ENCODE data around the gene F10.

The F10 gene

DNA sequence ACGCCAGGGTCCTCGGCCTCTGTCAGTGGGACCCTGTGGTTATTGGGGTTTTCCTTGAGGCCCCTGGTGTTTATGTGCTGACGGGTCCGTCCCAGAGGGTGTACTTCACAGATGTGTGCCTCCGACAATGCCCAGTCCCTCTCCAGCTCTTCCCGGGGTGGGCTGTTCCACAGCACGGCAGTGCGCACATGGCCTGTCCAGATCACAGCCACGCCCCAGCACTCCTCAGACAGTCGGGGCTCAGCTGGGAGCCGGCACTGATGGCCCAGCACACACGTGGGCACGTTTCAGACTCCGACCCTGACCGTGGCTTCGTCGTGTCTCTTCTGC is 33.9 kb upstream of the F10 start:
- no peaks in the 10 kb centered on the region for H3K27me3 ChIP-seq (ENCODE audit: insufficient read depth, low read depth, severe bottlenecking)
- DNase-seq: no peak
- no peak overlapping the region for H3K4me3 ChIP-seq (ENCODE audit: low read depth, low read length)
- no peak overlapping the region for H3K27ac ChIP-seq
- H3K36me3 ChIP-seq: peaks cover 67% of the 10 kb centered on the region
- TF ChIP-seq CTCF (IDR thresholded peaks at IDR 0.05; ENCODE audit: low read depth, low read length): no peak
- H3K9me3 ChIP-seq (ENCODE audit: severe bottlenecking): no peaks in the 10 kb centered on the region

- Histone ChIP-seq H3K36me3 (peaks cover 60% of the 10 kb centered on the region), H3K4me3 (ENCODE audit: low read depth, low read length) (no peak overlapping the region), H3K27ac (no peak overlapping the region), H3K9me3 (ENCODE audit: severe bottlenecking) (no peaks in the 10 kb centered on the region), H3K27me3 (ENCODE audit: insufficient read depth, low read depth, severe bottlenecking) (no peaks in the 10 kb centered on the region)
- TF ChIP-seq CTCF (IDR thresholded peaks at IDR 0.05; ENCODE audit: low read depth, low read length): no peak
- DNase-seq: no peak
Measured at GRCh38 chr13:113089693-113090414, 32.7 kb upstream of the F10 start.

GRCh38 chr13:113090415-113090770 is 32.2 kb upstream of the F10 start:
- H3K36me3 ChIP-seq: peaks cover 55% of the 10 kb centered on the region
- no peak overlapping the region for H3K27ac ChIP-seq
- H3K9me3 ChIP-seq (ENCODE audit: severe bottlenecking): no peaks in the 10 kb centered on the region
- no peak for TF ChIP-seq CTCF (IDR thresholded peaks at IDR 0.05; ENCODE audit: low read depth, low read length)
- no peak for DNase-seq
- H3K27me3 ChIP-seq (ENCODE audit: insufficient read depth, low read depth, severe bottlenecking): no peaks in the 10 kb centered on the region
- H3K4me3 ChIP-seq (ENCODE audit: low read depth, low read length): no peak overlapping the region

DNA sequence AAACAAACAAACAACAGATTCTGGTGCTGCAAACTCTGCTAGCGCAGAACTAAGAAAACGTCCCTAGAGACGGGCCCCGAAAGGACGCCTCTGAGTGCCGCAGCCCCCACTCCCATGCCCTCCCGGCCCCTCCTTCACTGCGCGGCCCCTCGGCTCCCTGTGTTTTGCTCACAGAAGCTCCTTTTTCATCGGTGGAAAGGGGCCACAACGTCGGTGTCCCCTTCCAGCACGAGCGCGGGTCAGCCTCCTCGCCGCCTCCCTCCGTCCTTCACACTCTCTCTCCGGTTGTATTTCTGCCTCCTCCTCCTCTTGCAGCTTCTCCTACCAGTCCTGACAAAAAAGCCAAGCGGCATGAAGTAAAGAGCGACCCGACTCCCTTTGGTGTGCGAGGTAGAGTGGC is 31.8 kb upstream of the F10 start:
- no peak overlapping the region for H3K4me3 ChIP-seq (ENCODE audit: low read depth, low read length)
- no peaks in the 10 kb centered on the region for H3K27me3 ChIP-seq (ENCODE audit: insufficient read depth, low read depth, severe bottlenecking)
- H3K27ac ChIP-seq: no peak overlapping the region
- no peak for TF ChIP-seq CTCF (IDR thresholded peaks at IDR 0.05; ENCODE audit: low read depth, low read length)
- DNase-seq: no peak
- no peaks in the 10 kb centered on the region for H3K9me3 ChIP-seq (ENCODE audit: severe bottlenecking)
- H3K36me3 ChIP-seq: peaks cover 55% of the 10 kb centered on the region

GRCh38 chr13:113091211-113091771 is 31.3 kb upstream of the F10 start:
- Histone ChIP-seq H3K4me3 (ENCODE audit: low read depth, low read length) (no peak overlapping the region), H3K36me3 (peaks cover 51% of the 10 kb centered on the region), H3K9me3 (ENCODE audit: severe bottlenecking) (no peaks in the 10 kb centered on the region), H3K27ac (no peak overlapping the region), H3K27me3 (ENCODE audit: insufficient read depth, low read depth, severe bottlenecking) (no peaks in the 10 kb centered on the region)
- DNase-seq: no peak
- no peak for TF ChIP-seq CTCF (IDR thresholded peaks at IDR 0.05; ENCODE audit: low read depth, low read length)

Data from WERI-Rb-1 (cell line).